Measurements from ENCODE around the gene PLG.
"Not testable (repeated sequence)": the region's sequence is repeated elsewhere in the genome, so short reads cannot be mapped to it uniquely, and the experiment has no call there.

PLG gene

GRCh38 chr6:160780656-160781055 lies 78.6 kb downstream of the PLG start:
- DNase-seq, result not testable (repeated sequence)

- DNase-seq, result no peak
Observed at GRCh38 chr6:160781298-160781697, 79.3 kb downstream of the PLG start.

GRCh38 chr6:160782228-160782627 lies 80.2 kb downstream of the PLG start:
- DNase-seq, result no peak

- no peak for DNase-seq
Observed at GRCh38 chr6:160783741-160784140, 81.7 kb downstream of the PLG start.

- DNase-seq, result not testable (repeated sequence)
Observed at GRCh38 chr6:160788126-160788525, 86.1 kb downstream of the PLG start.

GRCh38 chr6:160788806-160789205 lies 86.8 kb downstream of the PLG start:
- no peak for DNase-seq

- DNase-seq, result no peak
Observed at GRCh38 chr6:160789263-160790027, 87.4 kb downstream of the PLG start.

- DNase-seq, result no peak
Observed at GRCh38 chr6:160790028-160790792, 88.2 kb downstream of the PLG start.

GRCh38 chr6:160791459-160791858 lies 89.4 kb downstream of the PLG start:
- no peak for DNase-seq

- no peak for DNase-seq
Observed at GRCh38 chr6:160791981-160792418, 90.0 kb downstream of the PLG start.

GRCh38 chr6:160792708-160793107 lies 90.7 kb downstream of the PLG start:
- DNase-seq, result no peak

GRCh38 chr6:160793652-160794051 lies 91.6 kb downstream of the PLG start:
- no peak for DNase-seq

GRCh38 chr6:160795721-160796120 lies 93.7 kb downstream of the PLG start:
- DNase-seq, result no peak

GRCh38 chr6:160798625-160799024 lies 96.6 kb downstream of the PLG start:
- no peak for DNase-seq

GRCh38 chr6:160799801-160800506 lies 97.9 kb downstream of the PLG start:
- DNase-seq, result no peak

GRCh38 chr6:160801418-160801817 lies 99.4 kb downstream of the PLG start:
- DNase-seq, result no peak

- not testable (repeated sequence) for DNase-seq
Observed at GRCh38 chr6:160802049-160802448, 100.0 kb downstream of the PLG start.
